ENCODE data around the gene PCDHGB4.
"Not testable (repeated sequence)": the region's sequence is repeated elsewhere in the genome, so short reads cannot be mapped to it uniquely, and the experiment has no call there.

Gene PCDHGB4

GRCh38 chr5:141430332-141431113, 43.0 kb downstream of the PCDHGB4 start, which contains the start of gene PCDHGA12:
Gene PCDHGA12, plus strand, starts transcription at chr5:141430507. Its CDS starts 253 bp downstream, at chr5:141430760.
- no peak for DNase-seq (ENCODE audit: low read depth)

GRCh38 chr5:141431286-141431685, 43.8 kb downstream of the PCDHGB4 start:
- no peak for DNase-seq (ENCODE audit: low read depth)

GRCh38 chr5:141432308-141432707, 44.8 kb downstream of the PCDHGB4 start:
- DNase-seq (ENCODE audit: low read depth), result not testable (repeated sequence)

- not testable (repeated sequence) for DNase-seq (ENCODE audit: low read depth)
Measured at GRCh38 chr5:141432726-141433125, 45.2 kb downstream of the PCDHGB4 start.

GRCh38 chr5:141434006-141434405, 46.5 kb downstream of the PCDHGB4 start:
- no peak for DNase-seq (ENCODE audit: low read depth)

- no peak for DNase-seq (ENCODE audit: low read depth)
Measured at GRCh38 chr5:141437221-141437620, 49.7 kb downstream of the PCDHGB4 start.

- DNase-seq (ENCODE audit: low read depth), result no peak
Measured at GRCh38 chr5:141439411-141440141, 52.1 kb downstream of the PCDHGB4 start.
